ENCODE data around the gene LRRC8D. TPM values are rescaled to one million over a fixed set of nuclear protein-coding genes. Genes with fewer than 3 reads are reported as not detected.

LRRC8D gene
- total RNA-seq, 1 donor from 2014 or later = 1.3 TPM

DNA sequence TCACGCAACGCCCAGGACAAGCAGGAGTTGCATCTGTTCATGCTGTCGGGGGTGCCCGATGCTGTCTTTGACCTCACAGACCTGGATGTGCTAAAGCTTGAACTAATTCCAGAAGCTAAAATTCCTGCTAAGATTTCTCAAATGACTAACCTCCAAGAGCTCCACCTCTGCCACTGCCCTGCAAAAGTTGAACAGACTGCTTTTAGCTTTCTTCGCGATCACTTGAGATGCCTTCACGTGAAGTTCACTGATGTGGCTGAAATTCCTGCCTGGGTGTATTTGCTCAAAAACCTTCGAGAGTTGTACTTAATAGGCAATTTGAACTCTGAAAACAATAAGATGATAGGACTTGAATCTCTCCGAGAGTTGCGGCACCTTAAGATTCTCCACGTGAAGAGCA is 113.6 kb downstream of the LRRC8D start:
- TF ChIP-seq, protein P1, sequence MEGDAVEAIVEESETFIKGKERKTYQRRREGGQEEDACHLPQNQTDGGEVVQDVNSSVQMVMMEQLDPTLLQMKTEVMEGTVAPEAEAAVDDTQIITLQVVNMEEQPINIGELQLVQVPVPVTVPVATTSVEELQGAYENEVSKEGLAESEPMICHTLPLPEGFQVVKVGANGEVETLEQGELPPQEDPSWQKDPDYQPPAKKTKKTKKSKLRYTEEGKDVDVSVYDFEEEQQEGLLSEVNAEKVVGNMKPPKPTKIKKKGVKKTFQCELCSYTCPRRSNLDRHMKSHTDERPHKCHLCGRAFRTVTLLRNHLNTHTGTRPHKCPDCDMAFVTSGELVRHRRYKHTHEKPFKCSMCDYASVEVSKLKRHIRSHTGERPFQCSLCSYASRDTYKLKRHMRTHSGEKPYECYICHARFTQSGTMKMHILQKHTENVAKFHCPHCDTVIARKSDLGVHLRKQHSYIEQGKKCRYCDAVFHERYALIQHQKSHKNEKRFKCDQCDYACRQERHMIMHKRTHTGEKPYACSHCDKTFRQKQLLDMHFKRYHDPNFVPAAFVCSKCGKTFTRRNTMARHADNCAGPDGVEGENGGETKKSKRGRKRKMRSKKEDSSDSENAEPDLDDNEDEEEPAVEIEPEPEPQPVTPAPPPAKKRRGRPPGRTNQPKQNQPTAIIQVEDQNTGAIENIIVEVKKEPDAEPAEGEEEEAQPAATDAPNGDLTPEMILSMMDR (IDR thresholded peaks at IDR 0.05) = no peak
- Histone ChIP-seq H3K4me3 (no peak overlapping the region), H3K4me1 (no peaks in the 10 kb centered on the region), H3K36me3 (peaks cover 5 to 14% of the 10 kb centered on the region in 2 donors), H3K27me3 (no peaks in the 10 kb centered on the region), H3K27ac (no peak overlapping the region), H3K9me3 (no peaks in the 10 kb centered on the region)
- intact Hi-C loops (cut with DNase I) = no loop called here
- DNase-seq (ENCODE audit: low spot score in 2 of 2) = no peak

DNA sequence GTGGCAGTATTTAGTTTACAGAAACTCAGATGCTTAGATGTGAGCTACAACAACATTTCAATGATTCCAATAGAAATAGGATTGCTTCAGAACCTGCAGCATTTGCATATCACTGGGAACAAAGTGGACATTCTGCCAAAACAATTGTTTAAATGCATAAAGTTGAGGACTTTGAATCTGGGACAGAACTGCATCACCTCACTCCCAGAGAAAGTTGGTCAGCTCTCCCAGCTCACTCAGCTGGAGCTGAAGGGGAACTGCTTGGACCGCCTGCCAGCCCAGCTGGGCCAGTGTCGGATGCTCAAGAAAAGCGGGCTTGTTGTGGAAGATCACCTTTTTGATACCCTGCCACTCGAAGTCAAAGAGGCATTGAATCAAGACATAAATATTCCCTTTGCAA is 114.4 kb downstream of the LRRC8D start:
- TF ChIP-seq, protein P1 (IDR thresholded peaks at IDR 0.05) = no peak
- intact Hi-C loops (cut with DNase I) = no loop called here
- H3K27ac ChIP-seq = no peak overlapping the region

DNA sequence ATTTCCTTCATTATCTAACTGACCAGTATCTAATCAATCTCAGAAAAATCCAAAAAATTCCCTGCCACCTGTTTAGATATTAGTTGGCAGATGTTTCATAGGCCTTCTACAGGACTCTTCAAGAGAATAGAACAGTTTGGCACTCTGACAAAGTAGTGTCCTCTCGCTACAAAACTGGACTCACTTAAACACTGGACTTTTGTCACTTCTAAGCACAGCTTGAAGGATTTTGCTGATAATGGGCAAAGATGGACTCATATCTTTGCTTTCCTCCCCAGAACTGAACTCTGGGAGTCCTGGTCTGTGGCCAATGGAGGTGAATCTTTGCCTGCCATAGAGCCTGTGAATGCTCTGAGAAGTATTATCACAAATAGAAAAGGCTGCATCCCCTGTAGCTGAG is 115.9 kb downstream of the LRRC8D start:
- Histone ChIP-seq H3K36me3 (peaks cover 5 to 14% of the 10 kb centered on the region in 2 donors), H3K27me3 (no peaks in the 10 kb centered on the region), H3K9me3 (no peaks in the 10 kb centered on the region), H3K27ac (no peak overlapping the region), H3K4me3 (no peak overlapping the region), H3K4me1 (no peaks in the 10 kb centered on the region)
- intact Hi-C loops (cut with DNase I) = no loop called here
- TF ChIP-seq, protein P1 (IDR thresholded peaks at IDR 0.05) = no peak
- no peak for DNase-seq (ENCODE audit: low spot score in 2 of 2)

More for the DNA sequence above, 114.4 kb downstream of the LRRC8D start:
- Histone ChIP-seq H3K4me3 (no peak overlapping the region), H3K9me3 (no peaks in the 10 kb centered on the region), H3K27me3 (no peaks in the 10 kb centered on the region), H3K36me3 (peaks cover 5 to 14% of the 10 kb centered on the region in 2 donors), H3K4me1 (no peaks in the 10 kb centered on the region)
- no peak for DNase-seq (ENCODE audit: low spot score in 2 of 2)

DNA sequence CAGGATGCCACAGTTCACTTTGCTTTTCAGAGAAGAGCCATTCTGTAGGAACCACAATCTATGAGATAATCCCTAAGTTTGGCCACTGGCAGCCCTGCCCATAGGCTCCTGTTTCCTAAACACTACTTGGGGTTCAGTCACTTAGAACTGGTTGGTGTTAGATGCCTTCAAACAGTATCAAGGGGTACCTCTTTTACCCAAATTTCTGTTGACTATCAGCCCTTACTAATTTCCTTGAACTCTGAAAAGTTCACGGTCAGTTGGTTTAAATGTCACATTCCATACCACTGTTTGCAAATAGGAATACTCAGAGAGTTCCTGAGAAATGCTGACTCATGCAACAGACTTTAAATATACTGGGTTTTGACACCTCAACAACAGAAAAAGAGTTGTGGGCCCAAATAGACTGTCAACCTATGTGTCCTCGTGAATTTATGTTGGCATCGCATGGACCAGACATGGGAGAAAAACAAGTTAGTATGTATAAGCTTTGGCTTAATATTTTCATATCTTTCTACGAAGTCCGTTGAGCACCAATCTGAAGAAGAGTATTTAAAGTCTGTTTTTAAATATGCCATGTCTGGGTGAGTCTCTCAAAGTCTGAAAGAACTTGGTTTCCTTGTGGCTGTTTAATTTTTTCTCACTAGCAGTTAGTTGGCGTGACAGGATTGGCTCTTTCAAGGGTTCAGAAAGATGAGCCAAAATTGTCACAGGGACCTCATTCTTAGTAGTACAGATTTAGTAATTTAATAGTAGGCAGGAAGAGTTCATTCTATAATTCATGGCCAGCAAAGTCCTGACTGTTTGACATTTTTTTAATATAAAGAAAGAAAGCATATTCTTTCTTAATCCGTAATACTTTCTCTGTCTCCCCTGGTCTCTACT is 117.6 kb downstream of the LRRC8D start:
- Histone ChIP-seq H3K4me1 (no peaks in the 10 kb centered on the region), H3K36me3 (peaks cover 5 to 9% of the 10 kb centered on the region in 2 donors), H3K4me3 (no peak overlapping the region), H3K27ac (no peak overlapping the region), H3K9me3 (no peaks in the 10 kb centered on the region), H3K27me3 (no peaks in the 10 kb centered on the region)
- TF ChIP-seq, protein P1 (IDR thresholded peaks at IDR 0.05) = no peak
- intact Hi-C loops (cut with DNase I) = no loop called here
- no peak for DNase-seq (ENCODE audit: low spot score in 2 of 2)

DNA sequence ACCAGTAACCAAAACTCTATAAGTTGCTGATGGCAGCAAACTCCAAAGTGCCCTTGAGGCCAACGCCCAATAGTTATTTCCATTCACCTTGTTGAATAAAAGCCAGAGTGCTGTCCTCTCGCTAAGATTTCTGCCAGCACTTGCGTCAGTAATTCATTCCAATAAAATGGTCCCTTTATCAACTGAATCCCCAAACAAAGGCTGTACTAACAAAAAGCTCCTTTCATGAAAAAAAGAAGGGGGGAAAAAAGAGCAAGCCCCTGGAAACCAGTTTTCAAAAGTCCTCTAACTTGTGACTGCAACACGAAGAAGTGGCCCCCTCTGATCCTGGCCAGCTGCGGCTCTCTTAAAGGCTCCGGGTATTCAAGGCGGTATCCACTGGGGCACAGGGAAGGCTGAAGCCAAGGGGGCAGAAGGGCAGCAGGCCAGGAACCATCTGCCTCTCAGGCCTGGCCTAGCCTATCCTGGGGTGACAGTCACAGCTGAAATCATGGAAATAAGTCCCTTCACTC is 118.3 kb downstream of the LRRC8D start:
- Histone ChIP-seq H3K36me3 (peaks cover 0 to 2% of the 10 kb centered on the region in 2 donors), H3K4me3 (no peak overlapping the region), H3K4me1 (no peaks in the 10 kb centered on the region), H3K27ac (no peak overlapping the region), H3K9me3 (no peaks in the 10 kb centered on the region), H3K27me3 (no peaks in the 10 kb centered on the region)
- DNase-seq (ENCODE audit: low spot score in 2 of 2) = no peak
- intact Hi-C loops (cut with DNase I) = no loop called here
- TF ChIP-seq, protein P1 (IDR thresholded peaks at IDR 0.05) = no peak
